ENCODE results near the gene CDK5R2.

CDK5R2 gene

GRCh38 chr2:218962859-218963492, 3.5 kb downstream of the CDK5R2 start:
- peak; percentile 88 for DNase-seq

- DNase-seq, result no peak
Measured at GRCh38 chr2:218963601-218964000, 4.1 kb downstream of the CDK5R2 start.

GRCh38 chr2:218964041-218964771, 4.7 kb downstream of the CDK5R2 start:
- DNase-seq, result no peak

GRCh38 chr2:218970894-218971293, 11.4 kb downstream of the CDK5R2 start:
- DNase-seq, result no peak

GRCh38 chr2:218975060-218975777, 15.8 kb downstream of the CDK5R2 start:
- DNase-seq, result no peak

GRCh38 chr2:218979846-218980734, 20.6 kb downstream of the CDK5R2 start:
- DNase-seq, result peak; percentile 82

GRCh38 chr2:218980735-218981389, 21.4 kb downstream of the CDK5R2 start:
- no peak for DNase-seq

GRCh38 chr2:218981390-218981880, 22.0 kb downstream of the CDK5R2 start:
- DNase-seq, result no peak

- no peak for DNase-seq
Measured at GRCh38 chr2:218981881-218982585, 22.6 kb downstream of the CDK5R2 start.

- DNase-seq, result no peak
Measured at GRCh38 chr2:218982586-218983262, 23.3 kb downstream of the CDK5R2 start.

- no peak for DNase-seq
Measured at GRCh38 chr2:218983263-218983933, 23.9 kb downstream of the CDK5R2 start.

- no peak for DNase-seq
Measured at GRCh38 chr2:218983934-218984238, 24.4 kb downstream of the CDK5R2 start.

- DNase-seq, result no peak
Measured at GRCh38 chr2:218984239-218985020, 25.0 kb downstream of the CDK5R2 start.

- DNase-seq, result no peak
Measured at GRCh38 chr2:218985021-218985324, 25.5 kb downstream of the CDK5R2 start, which contains the start of gene FEV. Gene FEV (minus strand): TSS chr2:218985184. CDS start chr2:218985075, 109 bp downstream.

GRCh38 chr2:218985325-218986091, 26.0 kb downstream of the CDK5R2 start:
- DNase-seq, result no peak

GRCh38 chr2:218986148-218986761, 26.8 kb downstream of the CDK5R2 start:
- DNase-seq, result no peak

GRCh38 chr2:218988164-218988563, 28.7 kb downstream of the CDK5R2 start:
- DNase-seq, result no peak

GRCh38 chr2:218988650-218989049, 29.2 kb downstream of the CDK5R2 start:
- no peak for DNase-seq

Data from right forelimb (tissue), 1 donor.